ENCODE data around the gene LRP1.

Gene LRP1

GRCh38 chr12:57236201-57236924, 108.1 kb downstream of the LRP1 start:
- Histone ChIP-seq H3K4me1 (ENCODE audit: control insufficient read depth, low read length) (peaks cover 93% of the 10 kb centered on the region), H4K20me1 (ENCODE audit: control insufficient read depth, insufficient read depth, low read depth, low read length) (peaks cover 12% of the 10 kb centered on the region; the same call in 1 of the 2 replicates), H3K27ac (ENCODE audit: low read depth, low read length) (no peak overlapping the region), H3K79me2 (ENCODE audit: control insufficient read depth, low read length) (peaks cover 21% of the 10 kb centered on the region), H3K4me2 (ENCODE audit: low read length) (peak overlapping the region; percentile 99), H3K4me3 (ENCODE audit: low read length) (peak overlapping the region; percentile 46), H3F3A (ENCODE audit: control insufficient read depth, insufficient read depth) (peaks cover 47% of the 10 kb centered on the region), H3K9me2 (replicated peaks; ENCODE audit: control insufficient read depth, low read length) (no peaks in the 10 kb centered on the region), H3K36me3 (ENCODE audit: control insufficient read depth, low read length) (peaks cover 53% of the 10 kb centered on the region), H3K27me3 (ENCODE audit: control insufficient read depth, low read length) (no peaks in the 10 kb centered on the region), H3K9me3 (ENCODE audit: control insufficient read depth, insufficient read depth, low read length) (no peaks in the 10 kb centered on the region)
- no peak for TF ChIP-seq CTCF (IDR thresholded peaks at IDR 0.05; ENCODE audit: low read depth, low read length, poor library complexity, severe bottlenecking)
- no peak for TF ChIP-seq EZH2phosphoT487 (IDR thresholded peaks at IDR 0.05; ENCODE audit: borderline replicate concordance, low read length)

DNA sequence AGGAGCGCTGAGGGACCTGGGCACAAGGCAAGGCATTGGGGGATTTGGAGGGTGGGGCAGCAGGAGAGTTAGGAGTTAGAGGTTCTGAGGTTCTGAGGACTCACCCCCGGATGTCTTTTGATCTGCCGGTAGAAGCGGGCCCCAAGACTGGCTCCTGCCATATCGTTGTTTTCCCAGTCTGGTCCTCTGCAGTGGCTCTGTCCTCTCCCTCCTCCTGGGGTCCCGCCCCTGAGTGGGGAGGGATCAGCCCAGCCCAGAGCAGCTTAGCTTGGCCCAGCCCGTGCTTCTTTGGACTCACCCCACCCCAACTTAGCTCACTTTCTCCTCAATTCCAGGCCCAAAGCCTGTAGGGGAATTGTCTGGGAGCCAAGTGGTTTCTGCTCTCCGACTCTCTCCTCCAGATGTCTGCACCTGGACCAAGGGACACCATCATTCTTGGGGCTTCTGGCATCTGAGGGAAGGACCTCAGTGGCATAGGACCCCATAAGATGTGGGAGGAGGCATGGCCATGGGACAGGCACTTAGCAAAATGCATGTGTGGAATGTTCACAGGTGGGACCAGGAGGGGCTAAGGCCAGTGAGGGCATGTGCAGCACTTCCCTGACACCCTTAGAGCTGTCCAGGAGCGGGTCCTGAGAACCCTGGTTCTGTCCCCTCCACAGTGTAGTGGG, 108.8 kb downstream of the LRP1 start:
- Histone ChIP-seq H3K4me3 (ENCODE audit: low read length) (peak overlapping the region; percentile 87), H3K9me2 (replicated peaks; ENCODE audit: control insufficient read depth, low read length) (no peaks in the 10 kb centered on the region), H3K27ac (ENCODE audit: low read depth, low read length) (no peak overlapping the region; the same call in 1 of the 2 replicates), H3K4me1 (ENCODE audit: control insufficient read depth, low read length) (peaks cover 88% of the 10 kb centered on the region), H3K79me2 (ENCODE audit: control insufficient read depth, low read length) (peaks cover 21% of the 10 kb centered on the region), H3K27me3 (ENCODE audit: control insufficient read depth, low read length) (no peaks in the 10 kb centered on the region), H3K9me3 (ENCODE audit: control insufficient read depth, insufficient read depth, low read length) (no peaks in the 10 kb centered on the region), H4K20me1 (ENCODE audit: control insufficient read depth, insufficient read depth, low read depth, low read length) (peaks cover 7% of the 10 kb centered on the region; the same call in 1 of the 2 replicates), H3K36me3 (ENCODE audit: control insufficient read depth, low read length) (peaks cover 48% of the 10 kb centered on the region), H3K4me2 (ENCODE audit: low read length) (peak overlapping the region; percentile 99), H3F3A (ENCODE audit: control insufficient read depth, insufficient read depth) (peaks cover 49% of the 10 kb centered on the region)
- TF ChIP-seq EZH2phosphoT487 (IDR thresholded peaks at IDR 0.05; ENCODE audit: borderline replicate concordance, low read length) (no peak), CTCF (IDR thresholded peaks at IDR 0.05; ENCODE audit: low read depth, low read length, poor library complexity, severe bottlenecking) (no peak)

- peak overlapping the region; percentile 87 for H3K4me3 ChIP-seq (ENCODE audit: low read length)
- peak overlapping the region; percentile 98 for H3K27ac ChIP-seq (ENCODE audit: low read depth, low read length)
- H3F3A ChIP-seq (ENCODE audit: control insufficient read depth, insufficient read depth) = peaks cover 49% of the 10 kb centered on the region
- no peaks in the 10 kb centered on the region for H3K27me3 ChIP-seq (ENCODE audit: control insufficient read depth, low read length)
- H3K9me3 ChIP-seq (ENCODE audit: control insufficient read depth, insufficient read depth, low read length) = no peaks in the 10 kb centered on the region
- H3K4me2 ChIP-seq (ENCODE audit: low read length) = peak overlapping the region; percentile 99
- no peak for TF ChIP-seq EZH2phosphoT487 (IDR thresholded peaks at IDR 0.05; ENCODE audit: borderline replicate concordance, low read length)
- TF ChIP-seq CTCF (IDR thresholded peaks at IDR 0.05; ENCODE audit: low read depth, low read length, poor library complexity, severe bottlenecking) = no peak
- H3K9me2 ChIP-seq (replicated peaks; ENCODE audit: control insufficient read depth, low read length) = no peaks in the 10 kb centered on the region
- H3K4me1 ChIP-seq (ENCODE audit: control insufficient read depth, low read length) = peaks cover 83% of the 10 kb centered on the region
- H3K36me3 ChIP-seq (ENCODE audit: control insufficient read depth, low read length) = peaks cover 44% of the 10 kb centered on the region
- peaks cover 20% of the 10 kb centered on the region for H3K79me2 ChIP-seq (ENCODE audit: control insufficient read depth, low read length)
- peaks cover 7% of the 10 kb centered on the region; the same call in 1 of the 2 replicates for H4K20me1 ChIP-seq (ENCODE audit: control insufficient read depth, insufficient read depth, low read depth, low read length)
These were observed 109.3 kb downstream of the LRP1 start for GRCh38 chr12:57237596-57237931.

Measured in DOHH2 (cell line).